ENCODE measurements around the gene SGMS1.

GRCh38 chr10:50280049-50280841 is 343.5 kb downstream of the SGMS1 start:
- no peak for TF ChIP-seq CTCF (IDR thresholded peaks at IDR 0.05)
- no peak for TF ChIP-seq POLR2A (IDR thresholded peaks at IDR 0.05)
- no peak for TF ChIP-seq POLR2AphosphoS5 (IDR thresholded peaks at IDR 0.05)

All from breast epithelium (tissue), 3 donors.